HG03442 (cell line): Measurements from ENCODE around the gene SIRPD.
"Not testable (repeated sequence)": the region's sequence is repeated elsewhere in the genome, so short reads cannot be mapped to it uniquely, and the experiment has no call there.

Experiments
- ATAC-seq: cut with Tn5 transposase; IDR thresholded peaks from one replicate; pipeline ENCODE4 v1.9.1; 2021; ENCODE audit warnings: mild to moderate bottlenecking, moderate library complexity; ENCODE audit not compliant: unreplicated experiment

Gene SIRPD

GRCh38 chr20:1557605-1558004 is at the start of gene SIRPD:
SIRPD (minus strand) TSS chr20:1557705; CDS start chr20:1557653, 52 bp downstream.
- no peak for ATAC-seq

GRCh38 chr20:1600736-1601135 is 43.2 kb upstream of the SIRPD start:
- ATAC-seq: no peak

DNA sequence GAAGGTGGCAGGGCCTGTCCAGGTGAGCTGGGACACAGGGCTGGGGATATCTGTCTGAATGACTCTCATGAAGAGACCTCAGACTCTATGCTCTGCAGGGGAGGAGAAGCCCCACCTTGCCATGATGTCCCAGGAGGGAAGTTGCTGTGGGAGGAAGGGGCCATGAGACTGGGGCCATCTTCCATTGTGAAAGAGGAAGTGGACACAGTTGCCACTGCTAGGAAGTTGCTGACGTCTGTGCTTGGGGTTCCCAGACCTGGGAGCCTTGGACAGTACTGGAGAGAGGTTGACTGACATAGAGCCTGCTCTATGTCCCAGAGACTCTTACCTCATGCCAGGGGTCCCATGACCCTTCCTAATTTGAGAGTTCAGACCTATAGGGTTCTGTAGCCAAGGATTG is 37.8 kb upstream of the SIRPD start:
- no peak for ATAC-seq

DNA sequence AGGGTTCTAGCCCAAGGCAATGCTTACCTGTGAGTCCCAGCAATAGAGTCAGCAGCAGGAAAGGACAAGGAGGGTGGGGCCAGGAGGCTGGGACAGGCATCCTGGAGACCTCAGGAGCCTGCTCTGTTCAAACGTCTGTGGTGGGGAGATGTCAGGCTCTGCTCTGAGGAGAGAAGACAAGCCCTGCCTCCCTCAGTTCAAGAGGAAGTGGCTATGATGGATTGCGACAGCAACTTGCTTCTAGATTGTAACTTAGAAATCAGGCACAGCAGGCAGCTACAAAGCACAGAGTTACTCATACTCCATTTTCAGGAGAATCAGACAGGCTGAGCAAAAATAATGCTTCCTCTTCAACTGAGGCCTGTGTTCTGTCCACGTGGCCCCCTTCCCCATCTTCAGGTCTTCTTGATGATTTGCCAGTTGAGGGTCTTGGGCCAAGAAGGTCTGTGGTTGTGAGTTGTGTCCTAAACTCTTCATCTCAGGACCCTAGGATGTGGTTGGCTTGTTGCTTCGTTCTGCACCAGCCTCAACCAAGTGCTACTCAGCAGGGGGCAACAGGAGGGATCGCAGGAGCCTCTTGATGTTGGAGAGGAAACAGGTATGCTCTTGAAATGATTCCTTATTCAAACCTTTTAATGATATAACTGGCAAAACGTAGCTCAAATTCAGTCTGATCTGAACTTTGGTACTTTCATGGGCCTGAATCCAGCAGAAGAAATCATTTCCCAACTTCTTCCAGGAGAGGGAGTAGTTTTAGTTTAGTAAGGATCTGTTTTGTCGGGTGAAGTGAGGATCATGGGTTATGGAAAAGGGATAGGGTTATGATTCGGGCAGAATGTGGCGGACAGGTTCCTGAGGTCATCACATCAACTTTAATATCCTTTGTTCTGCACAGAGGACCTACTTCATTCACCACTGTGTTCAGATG is 31.3 kb upstream of the SIRPD start:
- no peak for ATAC-seq

GRCh38 chr20:1587781-1588532 is 30.5 kb upstream of the SIRPD start:
- no peak for ATAC-seq

GRCh38 chr20:1579488-1579887 is 22.0 kb upstream of the SIRPD start:
- no peak for ATAC-seq

DNA sequence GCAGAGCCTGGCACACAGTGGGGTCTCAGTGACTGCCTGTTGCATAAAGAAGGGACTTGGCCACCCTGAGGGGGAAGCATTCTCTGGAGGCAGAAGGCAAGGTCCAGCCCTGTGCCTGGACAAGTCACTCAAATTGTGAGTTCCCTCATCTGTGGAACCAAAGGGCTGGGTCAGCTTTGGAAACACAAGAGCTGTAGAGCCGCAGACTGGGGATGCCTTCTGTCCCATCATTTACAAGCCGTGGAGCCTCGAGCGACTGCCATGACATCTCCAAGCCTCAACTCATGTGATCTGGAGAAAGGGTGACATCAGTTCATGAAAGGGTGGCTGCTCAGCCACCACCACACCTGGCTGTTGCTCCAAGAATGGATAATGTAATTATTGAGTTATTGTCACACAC is 20.4 kb upstream of the SIRPD start:
- ATAC-seq: no peak

GRCh38 chr20:1577313-1577712 is 19.8 kb upstream of the SIRPD start:
- ATAC-seq: not testable (repeated sequence)

DNA sequence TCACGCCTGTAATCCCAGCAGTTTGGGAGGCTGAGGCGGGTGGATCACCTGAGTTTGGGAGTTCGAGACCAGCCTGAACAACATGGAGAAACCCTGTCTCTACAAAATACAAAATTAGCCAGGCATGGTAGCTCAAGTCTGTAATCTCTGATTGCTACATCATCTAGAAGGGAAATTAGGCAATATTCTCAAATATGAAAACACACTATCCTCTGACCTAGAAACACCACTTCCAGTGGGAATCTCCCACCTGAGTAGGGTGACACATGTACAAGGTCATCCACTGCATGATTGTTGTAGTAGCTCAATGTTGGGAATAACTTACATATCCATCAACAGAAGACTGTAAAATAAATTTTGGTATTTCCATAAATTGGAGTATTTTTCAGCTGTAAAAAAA is 19.1 kb upstream of the SIRPD start:
- ATAC-seq: no peak

- ATAC-seq: not testable (repeated sequence)
These were observed 18.5 kb upstream of the SIRPD start for GRCh38 chr20:1576003-1576402.

- not testable (repeated sequence) for ATAC-seq
These were observed 14.1 kb upstream of the SIRPD start for GRCh38 chr20:1571583-1571982.

GRCh38 chr20:1569415-1569881 is 11.9 kb upstream of the SIRPD start:
- no peak for ATAC-seq

DNA sequence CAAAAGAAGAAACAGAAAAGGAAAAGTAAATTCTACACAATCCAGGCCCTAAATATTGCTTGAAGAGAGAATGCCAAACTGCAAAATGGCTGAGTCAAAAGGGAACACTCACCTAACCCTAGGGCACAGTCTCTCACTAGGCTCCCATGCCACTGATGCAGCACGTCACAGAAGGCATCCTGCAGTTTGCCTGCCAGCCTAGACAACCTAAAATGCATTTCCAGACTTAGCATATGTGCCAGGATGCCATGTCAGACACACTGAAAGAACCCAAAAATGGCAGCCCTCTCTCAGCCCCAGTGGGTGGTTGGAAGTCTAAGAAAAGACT is 10.6 kb upstream of the SIRPD start:
- no peak for ATAC-seq

- no peak for ATAC-seq
These were observed 10.1 kb upstream of the SIRPD start for GRCh38 chr20:1567392-1568162.

DNA sequence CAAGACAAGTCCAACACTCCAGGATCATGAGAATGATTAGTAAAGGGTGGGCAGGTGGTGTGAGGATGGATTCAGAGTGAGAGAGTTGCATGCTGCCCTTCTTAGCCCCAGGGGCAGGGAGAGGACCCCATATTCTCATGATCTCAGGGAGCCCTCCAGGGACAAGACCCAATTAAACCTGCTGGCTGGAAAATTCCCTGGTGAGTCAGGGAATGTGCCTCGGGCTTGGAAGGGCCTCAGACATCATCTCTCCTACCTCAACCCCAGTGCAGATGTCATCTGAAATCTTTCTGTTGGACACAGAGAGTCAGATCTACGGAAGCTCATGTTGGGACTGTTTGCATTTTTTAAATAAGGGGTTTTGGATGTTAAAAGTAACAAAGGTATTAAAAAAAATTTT is 9.2 kb upstream of the SIRPD start:
- ATAC-seq: no peak

- no peak for ATAC-seq
These were observed 8.0 kb upstream of the SIRPD start for GRCh38 chr20:1565461-1565860.

DNA sequence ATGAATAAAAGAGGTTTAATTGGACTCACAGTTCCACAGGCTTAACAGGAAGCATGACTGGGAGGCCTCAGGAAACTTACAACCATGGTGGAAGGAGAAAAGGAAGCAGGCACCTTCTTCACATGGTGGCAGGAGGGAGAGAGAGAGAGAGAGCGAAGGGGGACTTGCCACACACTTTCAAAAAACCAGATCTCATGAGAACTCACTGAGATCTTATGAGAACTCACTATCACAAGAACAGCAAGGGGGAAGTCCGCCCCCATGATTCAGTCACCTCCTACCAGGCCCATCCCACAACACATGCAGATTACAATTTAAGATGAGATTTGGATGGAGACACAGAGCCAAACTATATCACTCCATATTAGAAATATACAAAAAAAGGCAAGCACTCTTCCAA is 6.1 kb upstream of the SIRPD start:
- no peak for ATAC-seq

- no peak for ATAC-seq
These were observed 5.1 kb upstream of the SIRPD start for GRCh38 chr20:1562622-1563021.

DNA sequence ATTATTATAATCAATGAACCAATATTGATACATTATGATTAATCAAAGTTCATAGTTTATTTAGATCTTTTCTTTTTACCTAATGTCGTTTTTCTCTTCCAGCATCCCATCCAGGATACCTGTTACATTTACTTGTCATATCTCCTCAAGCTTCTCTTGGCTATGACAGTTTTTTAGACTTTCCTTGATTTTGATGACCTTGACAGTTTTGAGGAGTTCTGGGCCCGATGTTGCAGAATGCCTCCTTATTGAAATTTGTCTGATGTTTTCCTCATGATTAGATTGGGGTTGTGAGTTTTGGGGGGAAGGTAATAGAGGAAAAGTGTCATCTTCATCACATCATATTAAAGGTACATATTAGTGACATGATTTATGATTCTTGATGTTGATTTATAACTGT is 3.8 kb upstream of the SIRPD start:
- no peak for ATAC-seq

DNA sequence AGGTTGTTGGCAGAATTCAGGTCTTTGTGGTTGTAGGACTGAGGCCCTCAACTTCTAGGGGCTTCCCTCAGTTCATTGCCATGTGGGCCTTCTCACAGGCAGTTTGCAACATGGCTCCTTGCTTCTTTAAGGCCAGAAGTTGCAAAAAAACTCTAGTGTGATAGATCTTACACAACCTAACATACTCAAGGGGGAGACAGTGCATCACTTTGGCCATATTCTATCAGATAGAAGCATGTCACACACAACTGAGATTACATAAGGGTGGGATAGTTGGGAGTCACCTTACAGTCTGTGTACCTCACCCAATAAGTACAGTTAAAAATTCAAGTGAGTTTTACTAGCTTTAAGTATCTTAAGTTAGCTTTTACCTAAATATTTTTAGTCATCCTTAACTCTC is 1.6 kb downstream of the SIRPD start:
- ATAC-seq: no peak

GRCh38 chr20:1539816-1540419 is 17.6 kb downstream of the SIRPD start:
- ATAC-seq: no peak
